GM12801 (cell line): ENCODE measurements around the gene FXYD5.

Experiments
- TF ChIP-seq, protein P1 (sequence below): IDR thresholded peaks from one replicate; pipeline ENCODE4 v1.5.1; 2011; ENCODE audit warnings: control low read depth; ENCODE audit not compliant: insufficient read length; ENCODE audit errors: extremely low read depth

Gene FXYD5

DNA sequence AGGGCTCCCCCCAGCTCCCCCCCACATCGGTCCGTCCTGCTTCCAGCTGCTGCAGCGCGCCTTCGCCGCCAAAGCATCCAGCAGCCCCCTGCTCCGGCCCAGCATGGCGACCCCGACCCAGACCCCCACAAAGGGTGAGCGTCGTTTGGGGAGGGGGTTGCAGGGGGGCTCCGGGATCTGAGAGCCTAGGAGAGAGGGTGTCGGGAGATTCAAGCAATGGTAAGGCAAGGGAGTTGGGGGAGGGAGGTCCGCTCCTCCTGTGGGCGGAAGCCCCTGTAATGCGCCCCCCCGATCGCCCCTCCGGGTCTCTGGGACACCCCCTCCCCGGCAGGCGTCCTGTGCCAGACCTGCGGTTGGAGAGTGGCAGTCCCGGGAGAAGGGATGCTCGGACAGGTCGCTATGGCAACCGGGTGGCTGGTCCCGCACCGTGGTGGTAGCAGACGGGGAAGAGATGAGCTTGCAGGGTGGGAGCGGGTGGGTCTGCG, 11.3 kb upstream of the FXYD5 start, which contains the start of gene FXYD7:
Gene FXYD7, plus strand, starts transcription at position 25 of the 485 bp plus-strand sequence. Its CDS starts 79 bp downstream, at position 104.
- TF ChIP-seq, protein P1, sequence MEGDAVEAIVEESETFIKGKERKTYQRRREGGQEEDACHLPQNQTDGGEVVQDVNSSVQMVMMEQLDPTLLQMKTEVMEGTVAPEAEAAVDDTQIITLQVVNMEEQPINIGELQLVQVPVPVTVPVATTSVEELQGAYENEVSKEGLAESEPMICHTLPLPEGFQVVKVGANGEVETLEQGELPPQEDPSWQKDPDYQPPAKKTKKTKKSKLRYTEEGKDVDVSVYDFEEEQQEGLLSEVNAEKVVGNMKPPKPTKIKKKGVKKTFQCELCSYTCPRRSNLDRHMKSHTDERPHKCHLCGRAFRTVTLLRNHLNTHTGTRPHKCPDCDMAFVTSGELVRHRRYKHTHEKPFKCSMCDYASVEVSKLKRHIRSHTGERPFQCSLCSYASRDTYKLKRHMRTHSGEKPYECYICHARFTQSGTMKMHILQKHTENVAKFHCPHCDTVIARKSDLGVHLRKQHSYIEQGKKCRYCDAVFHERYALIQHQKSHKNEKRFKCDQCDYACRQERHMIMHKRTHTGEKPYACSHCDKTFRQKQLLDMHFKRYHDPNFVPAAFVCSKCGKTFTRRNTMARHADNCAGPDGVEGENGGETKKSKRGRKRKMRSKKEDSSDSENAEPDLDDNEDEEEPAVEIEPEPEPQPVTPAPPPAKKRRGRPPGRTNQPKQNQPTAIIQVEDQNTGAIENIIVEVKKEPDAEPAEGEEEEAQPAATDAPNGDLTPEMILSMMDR = no peak

DNA sequence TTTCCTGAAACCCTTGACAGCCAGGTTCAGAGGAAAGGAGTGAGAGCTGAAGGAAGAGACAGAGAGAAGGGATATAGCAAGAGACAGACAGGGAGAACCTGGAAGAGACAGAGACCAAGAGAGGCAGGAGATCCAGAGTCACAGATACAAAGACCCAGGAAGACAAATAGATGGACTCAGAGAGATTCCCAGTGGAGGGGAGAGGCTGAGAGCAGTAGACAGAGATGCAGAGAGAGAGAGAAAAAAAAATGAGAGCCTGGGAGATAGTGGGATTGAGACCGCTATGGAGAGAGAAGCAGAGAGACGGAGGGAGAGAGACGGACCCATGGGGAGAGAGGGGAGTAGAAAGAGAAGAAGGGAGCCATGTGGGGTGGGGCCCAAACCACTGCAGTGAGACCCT, 10.7 kb upstream of the FXYD5 start:
- TF ChIP-seq, protein P1 = no peak

DNA sequence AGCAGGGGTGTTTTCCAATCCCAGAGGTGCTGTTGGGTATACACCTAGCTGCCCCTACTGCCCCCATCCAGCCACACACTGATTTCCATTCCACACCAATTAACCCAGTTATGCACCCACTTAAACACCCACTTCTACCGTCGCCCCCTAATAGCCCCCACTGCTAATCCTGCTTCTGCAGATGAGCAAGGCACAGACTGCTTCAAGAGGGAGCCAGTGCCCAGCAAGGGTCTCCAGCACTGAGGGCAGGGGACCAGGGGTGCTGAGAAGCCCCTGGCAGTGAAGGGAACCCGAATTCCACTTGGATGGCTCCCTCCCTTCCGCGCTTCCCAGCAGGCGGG, 10.3 kb upstream of the FXYD5 start:
- TF ChIP-seq, protein P1 = no peak

DNA sequence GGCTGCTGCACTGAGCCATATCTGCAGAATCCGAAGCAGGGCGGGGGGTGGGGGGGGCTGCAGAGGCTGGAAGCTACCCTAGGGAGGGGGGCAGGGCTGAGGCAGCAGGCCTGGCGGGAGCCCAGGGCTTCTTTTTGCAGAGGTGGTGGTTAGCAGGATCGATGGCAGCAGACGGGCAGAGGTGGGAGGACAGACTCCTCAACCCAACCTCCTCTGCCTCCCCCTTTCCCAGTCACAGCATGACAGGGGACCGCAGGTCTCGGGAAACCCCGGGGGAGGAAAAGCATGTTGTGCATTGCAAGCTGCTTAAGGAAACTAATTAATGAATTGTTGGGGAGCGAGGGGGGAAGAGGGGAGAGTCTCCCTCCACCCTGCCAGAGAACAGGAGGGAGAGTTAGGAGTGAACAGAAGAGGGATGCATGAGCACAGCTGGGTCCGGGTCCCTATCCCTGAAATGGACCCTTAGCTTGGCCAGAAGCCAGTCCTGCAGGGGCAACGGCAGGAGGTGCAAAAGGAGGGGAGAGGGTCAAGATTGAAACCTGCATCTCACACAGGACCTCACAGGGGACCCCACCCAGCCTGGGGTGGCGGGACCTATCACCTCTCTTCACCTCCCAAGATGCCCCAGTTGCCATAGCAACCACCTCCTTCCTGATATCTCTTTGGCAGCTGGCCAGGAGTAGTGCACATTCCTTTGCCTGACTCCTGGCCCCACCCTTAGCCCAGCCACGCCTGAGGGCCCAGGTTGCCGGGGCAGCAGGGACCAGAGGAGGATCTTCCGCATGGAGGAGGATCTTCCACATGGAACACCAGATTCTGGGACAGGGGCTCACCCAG, 9.7 kb upstream of the FXYD5 start:
- TF ChIP-seq, protein P1 = no peak

DNA sequence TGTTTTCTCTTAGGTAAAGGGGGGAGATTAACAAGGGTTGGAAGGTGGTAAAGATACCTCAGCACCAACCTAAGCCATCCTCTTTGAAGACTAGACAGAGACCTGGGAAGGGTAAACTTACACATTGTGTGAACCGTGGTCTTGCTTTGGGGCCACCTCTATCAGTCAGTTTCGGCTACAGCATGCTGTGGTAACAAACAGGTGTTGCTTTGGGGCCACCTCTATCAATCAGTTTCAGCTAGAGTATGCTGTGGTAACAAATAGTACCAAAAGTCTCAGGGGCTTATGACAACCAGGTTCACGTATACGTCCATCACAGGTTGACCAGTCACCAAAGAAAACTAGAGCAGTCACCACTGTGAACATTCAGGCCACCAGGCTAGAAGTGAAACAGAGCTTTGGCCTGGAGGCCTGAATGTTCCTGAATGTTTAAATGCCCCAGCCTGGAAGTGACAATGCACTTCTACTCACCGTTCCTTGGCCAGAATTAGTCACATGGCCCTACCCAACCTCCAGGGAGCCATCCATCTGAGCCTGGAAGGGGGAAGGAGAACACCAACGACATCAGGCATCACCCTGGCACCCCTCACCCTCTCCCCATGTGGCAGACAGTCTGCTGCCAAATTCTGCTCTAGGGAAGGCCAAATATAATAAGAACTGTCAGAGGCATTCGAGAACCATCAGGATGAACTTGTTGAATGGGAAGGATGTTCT, 7.6 kb upstream of the FXYD5 start:
- TF ChIP-seq, protein P1 = no peak

DNA sequence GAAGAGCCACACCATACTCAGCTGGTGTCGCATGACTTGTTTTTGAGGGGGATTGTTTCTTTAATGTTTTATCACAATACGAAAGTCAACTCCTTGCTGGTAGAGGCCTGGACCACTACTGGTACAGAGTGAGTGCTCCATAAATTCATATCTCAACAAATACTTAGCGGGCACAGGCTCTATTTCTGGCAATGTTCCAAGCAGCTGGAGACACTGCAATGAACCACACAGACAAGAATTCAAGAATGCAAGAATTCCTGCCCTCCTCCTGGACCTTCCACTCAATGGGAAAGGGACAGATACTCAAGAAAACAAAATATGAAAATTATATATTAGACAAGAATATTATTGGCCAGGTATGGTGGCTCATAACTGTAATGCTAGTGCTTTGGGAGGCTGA, 5.1 kb upstream of the FXYD5 start:
- TF ChIP-seq, protein P1 = no peak

DNA sequence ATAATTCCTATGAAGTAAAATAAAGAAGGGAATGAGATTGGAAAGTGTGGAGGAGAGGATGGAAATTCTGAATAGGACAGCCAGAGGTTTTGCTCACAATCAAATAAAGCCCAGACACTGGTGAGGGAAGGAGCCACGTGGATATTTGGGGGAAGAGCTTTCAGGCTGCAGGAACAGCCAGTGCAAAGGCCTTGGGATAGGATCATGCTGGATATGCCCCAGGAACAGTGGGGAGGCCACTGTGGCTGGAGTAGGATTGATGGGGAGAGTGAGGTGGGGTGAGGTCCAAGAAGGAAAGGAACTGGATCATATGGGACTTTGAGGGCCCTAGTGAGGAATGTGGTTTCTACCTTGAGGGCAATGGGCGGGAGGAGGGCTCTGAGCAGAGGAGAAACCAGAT, 4.1 kb upstream of the FXYD5 start:
- TF ChIP-seq, protein P1 = no peak
